Inflammatory macrophage treated with lipopolysaccharide for 4 hours (primary cell): Measurements from ENCODE around the gene CELA2A.
"Not testable (repeated sequence)": the region's sequence is repeated elsewhere in the genome, so short reads cannot be mapped to it uniquely, and the experiment has no call there.

Experiments used
- DNase-seq: peaks from one replicate; pipeline ENCODE4 v3.0.0-alpha.2; 2020

The CELA2A gene

DNA sequence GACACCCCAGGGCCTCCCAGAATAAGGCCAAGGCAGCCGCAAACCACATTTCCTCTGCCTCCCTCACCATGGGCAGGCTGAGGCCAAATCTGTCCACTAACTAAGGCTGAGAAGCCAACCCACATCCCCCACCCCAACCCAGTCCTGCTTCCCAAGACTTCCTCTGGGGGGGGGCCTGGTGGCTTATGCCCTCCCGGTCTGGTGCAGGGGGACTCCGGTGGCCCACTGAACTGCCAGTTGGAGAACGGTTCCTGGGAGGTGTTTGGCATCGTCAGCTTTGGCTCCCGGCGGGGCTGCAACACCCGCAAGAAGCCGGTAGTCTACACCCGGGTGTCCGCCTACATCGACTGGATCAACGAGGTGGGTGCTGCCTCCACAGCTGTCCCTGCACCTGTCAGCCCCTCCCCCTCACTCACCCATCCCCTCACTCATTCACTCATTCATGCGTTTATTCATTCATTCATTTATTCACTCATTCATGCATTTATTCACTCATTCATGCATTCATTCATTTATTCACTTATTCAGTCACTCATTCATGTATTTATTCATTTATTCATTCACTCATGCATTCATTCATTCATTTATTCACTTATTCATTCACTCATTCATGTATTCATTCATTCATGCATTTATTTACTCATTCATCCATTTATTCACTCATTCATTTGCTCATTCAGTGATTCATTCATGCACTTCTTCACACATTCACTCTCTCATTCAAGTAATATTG, 11.0 kb upstream of the CELA2A start:
- DNase-seq: no peak

DNA sequence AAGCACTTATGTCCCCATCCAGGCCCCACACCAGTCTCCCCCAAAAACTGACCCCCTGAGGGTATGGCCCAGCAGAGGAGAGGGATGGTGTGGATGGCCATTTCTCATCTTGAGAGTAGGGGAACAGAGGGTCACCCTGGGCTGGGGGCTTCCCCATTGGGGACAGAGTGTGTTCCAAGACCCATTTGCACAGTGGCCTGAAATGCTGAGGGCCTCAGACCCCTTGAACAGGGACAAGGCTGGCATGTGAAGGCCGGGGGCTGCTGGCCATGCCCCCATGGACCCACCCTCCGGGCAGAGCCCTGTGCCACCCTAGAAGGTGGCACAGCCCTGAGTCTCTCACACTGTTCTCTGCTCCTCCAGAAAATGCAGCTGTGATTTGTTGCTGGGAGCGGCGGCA, 10.3 kb upstream of the CELA2A start:
- no peak for DNase-seq

GRCh38 chr1:15448877-15449462, 7.6 kb upstream of the CELA2A start:
- DNase-seq: no peak

DNA sequence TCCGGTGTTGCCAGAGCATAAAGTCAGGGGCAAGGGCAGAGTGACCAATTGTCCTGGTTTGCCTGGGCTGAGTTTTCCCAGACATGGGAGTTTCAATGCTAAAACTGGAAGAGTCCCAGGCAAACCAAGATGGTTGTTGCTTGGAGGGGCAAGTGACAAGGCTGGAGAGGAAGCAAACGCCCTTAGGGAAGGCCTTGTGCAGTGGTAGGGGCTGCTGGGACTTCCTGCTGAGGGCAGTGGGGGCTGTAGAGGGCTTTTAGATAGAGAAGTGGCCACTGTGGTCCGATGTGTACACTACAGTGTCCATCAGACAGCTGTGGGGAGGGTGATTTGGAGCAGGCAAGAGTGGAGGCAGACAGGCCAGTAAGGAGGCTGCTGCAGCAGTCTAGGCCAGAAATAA, 7.0 kb upstream of the CELA2A start:
- no peak for DNase-seq

DNA sequence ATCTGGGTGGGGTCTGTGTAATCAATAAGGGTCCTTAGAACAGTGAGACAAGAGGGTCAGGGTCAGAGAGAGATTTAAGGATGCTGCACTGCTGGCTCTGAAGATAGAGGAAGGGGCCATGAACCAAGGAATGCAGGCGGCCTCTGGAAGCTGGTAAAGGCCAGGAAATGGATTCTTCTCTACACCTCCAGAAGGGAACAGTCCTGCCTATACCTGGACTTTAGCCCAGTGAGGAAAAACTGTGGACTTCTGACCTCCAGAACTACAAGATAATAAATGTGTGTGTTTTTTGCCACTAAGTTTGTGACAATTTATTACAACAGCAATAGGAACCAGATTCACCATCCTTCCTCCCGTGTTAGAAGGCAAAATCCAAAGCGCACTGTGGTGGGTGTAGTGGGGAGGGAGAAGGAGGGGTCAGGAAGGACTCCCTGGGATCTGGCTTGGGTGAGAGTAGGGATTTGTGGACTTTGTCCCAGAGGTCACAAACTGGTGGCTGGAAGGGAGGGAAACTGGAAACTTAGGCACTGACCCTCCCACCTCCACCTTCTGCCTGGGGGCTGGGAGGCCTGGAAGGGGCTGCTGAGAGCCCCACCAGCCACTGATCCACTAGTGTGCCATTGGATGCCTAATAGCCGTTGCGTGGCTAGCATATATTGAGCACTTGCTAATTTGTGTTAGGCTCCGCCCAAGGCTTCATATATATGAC, 5.4 kb upstream of the CELA2A start:
- no peak for DNase-seq

DNA sequence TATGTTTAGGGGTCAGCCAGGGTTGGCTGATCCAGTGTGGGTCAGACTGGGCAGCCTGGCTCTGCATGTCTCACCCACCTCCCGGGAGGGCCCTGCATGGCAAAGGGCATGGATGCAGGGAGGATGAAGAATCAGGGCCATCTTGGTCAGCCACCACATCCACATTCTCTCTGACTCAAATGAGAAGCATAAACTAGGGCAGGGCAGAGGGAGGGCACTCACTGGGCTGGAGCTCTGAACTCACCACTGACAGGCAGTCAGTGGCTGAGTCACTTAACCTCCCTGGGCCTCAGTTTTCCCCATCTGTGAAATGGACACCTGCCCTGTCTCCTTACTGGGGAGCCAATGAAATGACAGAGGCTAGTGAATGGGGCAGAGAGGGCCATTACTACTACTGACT, 4.3 kb upstream of the CELA2A start:
- DNase-seq: no peak

DNA sequence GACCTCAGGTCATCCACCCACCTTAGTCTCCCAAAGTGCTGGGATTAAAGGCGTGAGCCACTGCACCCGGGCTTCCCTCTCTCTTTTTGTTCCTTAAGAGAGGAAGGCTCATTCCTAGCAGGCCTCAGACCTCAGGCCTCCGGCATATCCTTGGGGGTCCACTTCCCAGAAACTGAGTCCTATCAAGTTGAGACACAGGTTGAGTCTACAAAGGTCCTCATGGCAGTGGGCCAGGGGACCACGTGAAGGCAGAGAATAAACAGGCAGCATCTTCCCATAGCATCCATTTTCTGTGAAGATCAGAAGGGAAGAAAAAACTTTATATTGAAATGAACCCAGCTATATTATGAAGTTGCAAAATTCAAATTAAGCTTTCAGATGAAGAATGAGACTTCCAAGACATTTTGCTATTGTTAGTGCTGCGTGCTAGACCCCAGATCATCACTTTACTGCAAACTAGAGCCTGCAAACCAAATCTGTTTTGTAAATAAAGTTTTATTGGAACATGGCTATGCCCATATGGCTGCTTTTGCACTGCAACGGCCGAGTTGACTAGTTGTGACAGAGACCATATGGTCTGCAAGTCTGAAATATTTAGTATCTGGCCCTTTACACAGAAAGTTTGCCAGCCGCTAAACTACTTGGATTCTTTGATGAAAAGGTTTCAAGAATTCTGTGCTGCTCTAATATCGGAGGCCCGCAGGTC, 3.5 kb upstream of the CELA2A start:
- DNase-seq: no peak

DNA sequence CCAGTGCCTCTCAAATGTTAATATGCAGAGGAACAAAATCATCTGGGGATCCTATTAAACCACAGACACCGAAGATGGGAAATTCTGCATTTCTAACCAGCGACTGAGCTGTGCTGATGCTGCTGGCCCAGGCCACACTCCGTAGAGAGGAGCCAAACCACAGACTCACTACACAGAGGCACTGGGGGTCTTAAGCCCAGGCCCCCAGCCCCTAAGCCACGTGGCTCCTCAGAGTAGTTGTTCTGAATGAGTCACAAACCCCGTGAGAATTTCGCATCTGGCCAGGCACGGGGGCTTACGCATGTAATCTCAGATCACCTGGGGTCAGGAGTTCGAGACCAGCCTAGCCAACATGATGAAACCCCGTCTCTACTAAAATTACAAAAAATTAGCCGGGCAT, 2.8 kb upstream of the CELA2A start:
- DNase-seq: no peak

GRCh38 chr1:15454256-15454655, 2.3 kb upstream of the CELA2A start:
- DNase-seq: no peak

DNA sequence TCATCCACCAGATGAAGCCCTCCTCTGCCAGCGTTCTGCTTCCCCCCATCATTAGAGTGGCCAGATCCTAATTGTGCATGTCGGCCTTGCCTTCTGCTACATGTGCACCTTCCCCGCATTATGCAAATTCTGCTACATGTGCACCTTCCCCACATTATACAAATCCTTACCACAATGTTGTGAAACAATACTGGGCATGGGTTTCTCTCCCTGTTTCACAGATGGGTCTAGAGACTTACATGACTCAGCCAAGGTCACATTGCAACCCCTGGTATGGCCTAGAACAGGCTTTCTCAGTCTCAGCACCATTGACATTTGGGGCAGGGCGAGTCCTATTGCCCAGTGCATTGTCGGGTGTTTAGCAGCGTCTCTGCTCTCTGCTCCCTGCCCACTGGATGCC, 1.0 kb upstream of the CELA2A start:
- DNase-seq: peak; percentile 87

- no peak for DNase-seq
Measured at GRCh38 chr1:15457585-15457984, 1.1 kb downstream of the CELA2A start.

DNA sequence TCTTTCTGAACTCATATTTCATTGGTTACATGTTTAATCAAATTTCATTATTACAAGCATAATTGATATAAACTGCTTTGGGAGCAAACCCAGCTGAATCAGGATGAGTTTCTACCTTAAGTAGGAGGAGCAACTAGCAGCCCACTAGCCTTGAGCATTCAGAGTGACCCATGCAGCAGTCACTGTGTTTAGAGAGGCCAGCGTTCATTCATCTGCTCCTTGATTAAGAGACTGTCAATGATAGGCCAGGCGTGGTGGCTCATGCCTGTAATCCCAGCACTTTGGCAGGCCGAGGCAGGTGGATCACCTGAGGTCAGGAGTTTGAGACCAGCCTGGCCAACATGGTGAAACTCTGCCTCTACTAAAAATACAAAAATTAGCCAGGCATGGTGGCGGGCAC, 1.9 kb downstream of the CELA2A start:
- not testable (repeated sequence) for DNase-seq

DNA sequence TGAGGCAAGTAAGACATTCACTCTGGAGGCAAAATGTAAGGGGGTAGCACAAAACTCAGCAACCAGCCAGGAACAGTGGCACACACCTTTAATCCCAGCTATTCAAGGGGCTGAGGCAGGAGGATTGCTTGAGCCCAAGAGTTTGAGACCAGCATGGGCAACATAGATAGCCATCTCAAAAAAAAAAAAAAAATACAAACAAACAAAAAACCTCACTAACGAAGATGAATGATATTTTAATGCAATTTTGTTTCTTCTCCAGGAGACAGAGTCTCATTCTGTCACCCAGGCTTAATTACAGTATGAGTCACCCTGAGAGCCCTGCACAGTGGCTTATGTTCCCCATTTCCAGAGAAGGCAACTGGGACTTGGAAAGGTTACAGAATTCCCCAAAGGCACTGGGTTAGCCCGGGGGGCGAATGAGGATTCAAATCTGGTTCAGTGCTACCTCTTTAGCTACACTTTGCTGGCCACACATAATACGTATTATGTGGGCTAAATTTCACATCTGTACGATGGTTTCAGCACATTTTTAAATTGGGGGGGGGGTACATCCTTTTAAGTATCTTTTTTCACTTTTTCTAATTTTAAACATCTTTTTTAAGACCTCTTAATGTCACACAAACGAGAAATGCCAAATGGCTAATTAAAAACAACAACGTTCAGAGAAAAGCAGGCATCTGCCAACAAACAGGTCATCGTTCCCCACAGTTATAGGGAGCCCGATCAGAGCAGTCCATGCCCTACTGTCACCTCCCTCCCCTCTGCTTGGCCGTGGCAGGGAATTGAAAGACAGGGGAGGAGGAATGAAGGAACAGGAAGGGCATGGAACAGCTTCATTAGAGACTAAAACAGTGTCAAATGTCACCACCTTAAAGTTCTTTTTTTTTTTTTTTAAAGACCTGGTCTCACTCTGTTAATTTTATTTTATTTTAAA, 3.5 kb downstream of the CELA2A start:
- DNase-seq: peak; percentile 77

GRCh38 chr1:15460708-15461095, 4.2 kb downstream of the CELA2A start:
- no peak for DNase-seq

- DNase-seq: not testable (repeated sequence)
Measured at GRCh38 chr1:15463064-15463800, 6.7 kb downstream of the CELA2A start.

DNA sequence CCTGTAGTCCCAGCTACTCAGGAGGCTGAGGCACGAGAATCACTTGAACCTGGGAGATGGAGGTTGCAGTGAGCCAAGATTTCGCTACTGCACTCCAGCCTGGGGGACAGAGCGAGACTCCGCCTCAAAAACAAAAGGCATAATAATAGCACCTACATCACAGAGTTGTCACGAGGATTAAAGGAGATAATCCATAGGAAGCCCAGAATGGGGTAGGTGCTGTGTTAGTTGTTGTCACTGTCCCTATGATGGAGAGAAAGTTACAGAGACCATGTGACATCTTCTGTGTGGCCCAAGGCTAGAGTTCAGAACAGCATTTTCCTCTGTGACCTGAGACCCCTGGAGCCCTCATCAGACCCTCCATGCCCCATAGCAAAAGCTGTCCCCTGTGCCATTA, 7.4 kb downstream of the CELA2A start:
- not testable (repeated sequence) for DNase-seq

GRCh38 chr1:15465674-15466073, 9.1 kb downstream of the CELA2A start:
- DNase-seq: peak; percentile 72

DNA sequence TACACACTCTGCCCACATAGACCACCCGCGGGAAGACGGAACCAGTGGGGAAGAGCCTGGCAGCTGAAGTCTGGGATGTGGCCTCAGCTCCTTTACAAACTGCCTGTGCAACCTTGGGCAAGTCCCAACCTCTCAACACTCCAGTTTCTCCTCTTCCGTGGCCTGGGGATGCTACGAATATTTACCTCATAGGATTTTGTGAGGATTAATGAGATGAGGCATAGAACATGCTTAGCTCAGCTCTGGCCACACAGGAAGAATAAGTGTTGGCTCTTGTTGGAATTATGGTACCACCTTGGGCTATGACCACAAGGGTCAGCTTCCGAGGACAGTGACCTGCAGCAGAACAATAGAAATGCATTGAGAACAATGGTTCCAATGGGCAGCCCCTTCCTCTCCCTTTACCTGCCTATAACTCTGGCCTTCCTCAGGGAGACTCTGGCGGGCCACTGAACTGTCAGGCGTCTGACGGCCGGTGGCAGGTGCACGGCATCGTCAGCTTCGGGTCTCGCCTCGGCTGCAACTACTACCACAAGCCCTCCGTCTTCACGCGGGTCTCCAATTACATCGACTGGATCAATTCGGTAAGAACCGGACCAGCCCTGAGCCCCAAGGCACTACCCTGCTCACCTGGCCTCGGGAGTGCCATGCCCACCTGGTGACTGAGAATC, 10.6 kb downstream of the CELA2A start:
- DNase-seq: not testable (repeated sequence)

- no peak for DNase-seq
Measured at GRCh38 chr1:15468145-15468544, 11.6 kb downstream of the CELA2A start.

DNA sequence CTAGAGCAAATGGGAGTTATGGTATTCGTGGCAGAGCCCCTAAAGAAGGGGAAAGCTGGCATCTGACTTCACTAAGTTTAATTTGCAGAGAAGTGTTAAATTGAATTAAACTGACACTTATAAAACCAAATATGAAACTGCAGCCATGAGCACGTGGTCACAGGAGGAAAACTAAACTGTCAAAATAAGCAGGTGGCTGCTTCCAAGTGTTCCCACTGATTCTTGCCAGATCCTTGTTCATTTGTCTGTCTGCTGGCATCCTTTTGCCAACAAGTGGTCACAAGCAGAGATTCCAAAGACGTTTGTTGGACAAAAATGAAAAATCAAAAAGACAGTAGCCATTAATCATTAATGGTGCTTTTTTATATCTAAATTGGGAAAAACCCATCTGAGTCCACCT, 12.8 kb downstream of the CELA2A start:
- DNase-seq: no peak

DNA sequence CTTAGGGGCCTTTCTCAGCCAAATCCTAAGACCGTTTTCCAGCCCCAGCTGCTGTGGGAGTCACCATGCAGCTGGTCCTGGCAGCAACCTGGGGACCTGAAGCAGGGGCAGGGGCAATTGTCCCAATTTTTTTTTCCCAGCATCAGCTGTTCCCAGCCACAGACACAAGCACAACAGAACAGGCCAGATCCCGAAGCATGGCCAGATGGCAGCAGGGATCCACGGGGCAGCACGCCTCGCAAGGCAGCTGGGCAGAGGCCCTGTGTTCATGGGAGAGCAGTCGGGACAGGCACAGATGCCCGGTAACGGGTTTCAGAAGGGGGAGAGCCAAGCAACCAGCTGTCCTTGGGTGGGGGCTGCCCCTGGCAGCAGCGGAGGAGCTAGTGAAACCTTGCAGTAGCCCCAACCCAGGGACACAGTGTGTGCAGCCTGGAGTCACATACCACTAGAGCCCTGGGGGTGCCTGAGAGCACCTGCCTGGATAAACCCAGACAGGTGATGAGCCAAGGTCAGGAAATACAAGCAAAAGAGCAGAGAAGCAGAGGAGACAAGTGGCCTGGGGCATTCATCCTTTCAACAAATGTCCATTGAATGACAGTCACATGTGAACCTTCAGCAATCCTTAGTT, 13.4 kb downstream of the CELA2A start:
- not testable (repeated sequence) for DNase-seq
